A549 (cell line): ENCODE data around the gene UCP2. TPM values are rescaled to one million over a fixed set of nuclear protein-coding genes. Genes with fewer than 3 reads are reported as not detected.

Experiments used
- ATAC-seq, 2 experiments: fragments of 200-7000 bp in 1 of 2; fragments of >200 bp in 1 of 2; cut with Nextera tagmentation in 1 of 2; cut with Tn5 transposase in 1 of 2; 3 replicates each; pipeline versions ENCODE4 v1.8.0 to v1.9.1; 2018 to 2020; ENCODE audit warnings: mild to moderate bottlenecking in 1 of 2, moderate library complexity in 1 of 2
- CTCF ChIA-PET: fragments of 300-600 bp; sonication (Branson Sonifier 250); formaldehyde crosslinking; extraction: SDS; loops from one replicate; lab custom pipeline; 2021; ENCODE audit warnings: antibody characterized with exemption, inconsistent platforms; lab: Yijun Ruan, JAX
- POLR2A ChIA-PET: fragments of 350-600 bp; formaldehyde crosslinking; extraction: SDS; loops from one replicate; lab custom pipeline; 2021; ENCODE audit warnings: antibody characterized with exemption, inconsistent platforms; lab: Yijun Ruan, JAX
- DNase-seq, 2 experiments: peaks; one replicate each; pipeline versions ENCODE4 v3.0.0 to v3.0.0-alpha.2; 2011 to 2016; ENCODE audit warnings: low read depth in 1 of 2, low spot score in 1 of 2
- FAIRE-seq: peaks from 2 replicates; lab custom pipeline; 2011; peaks lifted over from hg19 to GRCh38; lab: Jason Lieb, UNC
- H3K27ac ChIP-seq, 2 experiments: fragments of >200 bp; sonication (Bioruptor Twin); formaldehyde crosslinking; 3 replicates each; pipeline ENCODE4 v1.5.1; 2016 to 2017
- H3K4me1 ChIP-seq: fragments of >200 bp; sonication (Bioruptor Twin); formaldehyde crosslinking; 3 replicates; pipeline ENCODE4 v1.6.1; 2016
- H3K4me2 ChIP-seq: fragments of >200 bp; sonication (Bioruptor Twin); formaldehyde crosslinking; 3 replicates; pipeline ENCODE4 v1.6.1; 2016
- H3K4me3 ChIP-seq: fragments of >200 bp; sonication (Bioruptor Twin); formaldehyde crosslinking; 3 replicates; pipeline ENCODE4 v1.5.1; 2016
- H3K9me3 ChIP-seq: fragments of >200 bp; sonication (Bioruptor Twin); formaldehyde crosslinking; 3 replicates; pipeline ENCODE4 v1.6.1; 2016
- CBX2 ChIP-seq: fragments of 200-600 bp; sonication (generic); IDR thresholded peaks from 2 replicates; pipeline ENCODE4 v1.6.1; 2016; ENCODE audit warnings: low read depth, mild to moderate bottlenecking, borderline replicate concordance
- CEBPB ChIP-seq, 2 experiments: fragments of >200 bp in 1 of 2; sonication (Bioruptor Twin) in 1 of 2; formaldehyde crosslinking in 1 of 2; IDR thresholded peaks; 2 replicates each; pipeline ENCODE4 v1.6.1; 2012 to 2016
- CHD2 ChIP-seq: fragments of 150-350 bp; IDR thresholded peaks from 2 replicates; pipeline ENCODE4 v1.6.1; 2014; ENCODE audit warnings: low read length; ENCODE audit not compliant: partially characterized antibody
- EHF ChIP-seq: fragments of 250-450 bp; sonication (Bioruptor Pico); IDR thresholded peaks from 2 replicates; pipeline ENCODE4 v1.5.0; 2020; ENCODE audit warnings: mild to moderate bottlenecking
- ELK1 ChIP-seq: fragments of 150-350 bp; IDR thresholded peaks from 2 replicates; pipeline ENCODE4 v1.6.1; 2014; ENCODE audit warnings: low read depth, mild to moderate bottlenecking, low read length
- FOSB ChIP-seq: fragments of 250-450 bp; sonication (Bioruptor Pico); IDR thresholded peaks from 2 replicates; pipeline ENCODE4 v1.5.0; 2020; ENCODE audit warnings: mild to moderate bottlenecking, moderate library complexity
- FOXS1 ChIP-seq: fragments of 250-450 bp; sonication (Bioruptor Pico); IDR thresholded peaks from 2 replicates; pipeline ENCODE4 v1.5.0; 2020; ENCODE audit warnings: mild to moderate bottlenecking, moderate library complexity
- HDAC2 ChIP-seq: fragments of 200-600 bp; sonication (generic); IDR thresholded peaks from 2 replicates; pipeline ENCODE4 v1.6.1; 2016
- HES2 ChIP-seq: fragments of >200 bp; sonication (Bioruptor Twin); formaldehyde crosslinking; IDR thresholded peaks from 2 replicates; pipeline ENCODE4 v1.6.1; 2016
- HMGXB4 ChIP-seq: fragments of 250-450 bp; sonication (Bioruptor Pico); IDR thresholded peaks from 2 replicates; pipeline ENCODE4 v1.5.0; 2021; ENCODE audit warnings: mild to moderate bottlenecking, moderate library complexity, borderline replicate concordance
- HOXB13 ChIP-seq: fragments of 250-450 bp; sonication (Bioruptor Pico); IDR thresholded peaks from 2 replicates; pipeline ENCODE4 v1.5.0; 2020; ENCODE audit warnings: low read depth, mild to moderate bottlenecking, moderate library complexity
- HOXB5 ChIP-seq: fragments of 250-450 bp; sonication (Bioruptor Pico); IDR thresholded peaks from 2 replicates; pipeline ENCODE4 v1.5.0; 2020; ENCODE audit warnings: mild to moderate bottlenecking, moderate library complexity
- KDM5A ChIP-seq: fragments of 200-600 bp; sonication (generic); IDR thresholded peaks from 2 replicates; pipeline ENCODE4 v1.6.1; 2016; ENCODE audit warnings: antibody characterized with exemption, mild to moderate bottlenecking
- MAX ChIP-seq: IDR thresholded peaks from 2 replicates; pipeline ENCODE4 v1.6.1; 2012
- MYC ChIP-seq: IDR thresholded peaks from 2 replicates; pipeline ENCODE4 v1.6.1; 2012; ENCODE audit warnings: mild to moderate bottlenecking, inconsistent platforms, low read length, improper control_type of control experiment, borderline replicate concordance
- PBX3 ChIP-seq: IDR thresholded peaks from 2 replicates; pipeline ENCODE4 v1.6.1; 2012
- PHF8 ChIP-seq: fragments of 200-600 bp; sonication (generic); IDR thresholded peaks from 2 replicates; pipeline ENCODE4 v1.6.1; 2016; ENCODE audit warnings: low read depth, mild to moderate bottlenecking, antibody characterized with exemption, moderate library complexity, borderline replicate concordance
- RCOR1 ChIP-seq: fragments of 150-350 bp; IDR thresholded peaks from 2 replicates; pipeline ENCODE4 v1.6.1; 2014; ENCODE audit warnings: antibody characterized with exemption, low read length, low read depth
- REST ChIP-seq: fragments of 200-600 bp; sonication (generic); IDR thresholded peaks from 2 replicates; pipeline ENCODE4 v1.6.1; 2016; ENCODE audit warnings: antibody characterized with exemption, mild to moderate bottlenecking, moderate library complexity
- RNF2 ChIP-seq: fragments of 200-600 bp; sonication (generic); IDR thresholded peaks from 2 replicates; pipeline ENCODE4 v1.6.1; 2016; ENCODE audit warnings: low read depth, mild to moderate bottlenecking, antibody characterized with exemption, moderate library complexity, borderline replicate concordance
- SMC3 ChIP-seq: fragments of >200 bp; sonication (Bioruptor Twin); formaldehyde crosslinking; IDR thresholded peaks from 3 replicates; pipeline ENCODE4 v1.6.1; 2018; ENCODE audit warnings: inconsistent platforms
- TP53 ChIP-seq: fragments of 250-450 bp; sonication (Bioruptor Pico); IDR thresholded peaks from 2 replicates; pipeline ENCODE4 v1.5.0; 2021; ENCODE audit warnings: mild to moderate bottlenecking, moderate library complexity
- USF2 ChIP-seq: fragments of 450-650 bp; IDR thresholded peaks from 2 replicates; pipeline ENCODE4 v1.6.1; 2014; ENCODE audit warnings: antibody characterized with exemption
- ZNF302 ChIP-seq: fragments of 250-450 bp; sonication (Bioruptor Pico); IDR thresholded peaks from 2 replicates; pipeline ENCODE4 v1.9.0; 2021; ENCODE audit warnings: inconsistent platforms, mild to moderate bottlenecking, moderate library complexity
- WGBS: methylation state at CpG from one replicate; pipeline ENCODE4 v1.1.6; 2017; ENCODE audit errors: missing lambda C conversion rate; 5-methylcytosine and 5-hydroxymethylcytosine counted together
- polyA plus RNA-seq, 4 experiments: library from polyadenylated mRNA; depleted of rRNA in 3 of 4; stranded (reverse); fragments of >200 nt; fragmentation: RNase III in 1 of 4; extraction: RNeasy Plus Mini Kit Qiagen cat#74134 plus additional on column Dnase treatment in 1 of 4; gene quantifications; 2 replicates in 3 of 4; 3 replicates in 1 of 4; pipeline ENCODE4 v1.2.3, GENCODE V29; 2011 to 2017

The UCP2 gene
- polyA plus RNA-seq, 2 of the 4 experiments (the other 2 are of a cell fraction): 51.6 to 131 TPM

- ChIA-PET POLR2A (no interaction called here), CTCF (interaction anchor here (0.6 to 1.5 kb wide), 2 partner anchors 18 to 207 kb away, joined by 3 read pairs; no protein-coding TSS in a partner anchor)
- Histone ChIP-seq H3K4me1 (peaks cover 31% of the 10 kb centered on the region), H3K4me3 (peak overlapping the region; percentile 62), H3K27ac (peak overlapping the region; percentile 88 to 92), H3K9me3 (no peaks in the 10 kb centered on the region), H3K4me2 (peak overlapping the region; percentile 93)
- ATAC-seq (no peak), FAIRE-seq (no peak), DNase-seq (no peak)
- 76% methylated on average over 18 of the region's 18 CpGs for WGBS
- TF ChIP-seq MYC (no peak), EHF (CRISPR knock-in tag) (peak; percentile 23; the same call in 1 of the 2 replicates), FOXS1 (CRISPR knock-in tag) (no peak; the same call in none of the 2 replicates), PBX3 (no peak), SMC3 (no peak), RNF2 (peak; percentile 45; the same call in 1 of the 2 replicates), CBX2 (no peak), TP53 (CRISPR knock-in tag) (no peak), HOXB5 (CRISPR knock-in tag) (no peak), KDM5A (no peak)
- TF ChIP-seq, all 56 proteins: peak for 2
Observed at GRCh38 chr11:73983741-73984538, 1.3 kb upstream of the UCP2 start.

GRCh38 chr11:73982990-73983740 lies 522 bp upstream of the UCP2 start:
- FAIRE-seq (no peak), DNase-seq (peak; percentile 98 to 99), ATAC-seq (peak; percentile 93 to 94)
- H3K4me1 ChIP-seq: peaks cover 31% of the 10 kb centered on the region
- CTCF ChIA-PET: interaction anchor here (1.0 to 1.5 kb wide), 5 partner anchors 17 to 188 kb away, joined by 3 to 7 read pairs (median 5); partner anchors contain the start of genes C2CD3 and PPME1
- H3K4me2 ChIP-seq: peak overlapping the region; percentile 93
- WGBS: 3% methylated on average over 31 of the region's 56 CpGs
- no peaks in the 10 kb centered on the region for H3K9me3 ChIP-seq
- POLR2A ChIA-PET: interaction anchor here (0.8 to 1.9 kb wide), 16 partner anchors 10 to 510 kb away, joined by 3 to 10 read pairs (median 4); partner anchors contain the start of genes C2CD3, LIPT2, PGM2L1 and PPME1
- peak overlapping the region; percentile 62 for H3K4me3 ChIP-seq
- peak overlapping the region; percentile 88 to 92 for H3K27ac ChIP-seq
- peak; percentile 79; the same call in 1 of the 2 replicates for TF ChIP-seq ZNF302
- peak; percentile 24 for TF ChIP-seq CHD2
- TF ChIP-seq HES2: no peak
- TF ChIP-seq REST: no peak
- TF ChIP-seq MAX: peak; percentile 97
- no peak for TF ChIP-seq HDAC2
- TF ChIP-seq PHF8: peak; percentile 88
- no peak for TF ChIP-seq RCOR1
- no peak for TF ChIP-seq HMGXB4 (CRISPR knock-in tag)
- no peak for TF ChIP-seq CEBPB (IDR thresholded peaks at IDR 0.05)
- TF ChIP-seq FOSB (CRISPR knock-in tag): no peak
- peak; percentile 85 for TF ChIP-seq USF2
- peak; percentile 94 for TF ChIP-seq HOXB13 (CRISPR knock-in tag)
- TF ChIP-seq ELK1: no peak
- TF ChIP-seq TP53 (CRISPR knock-in tag): no peak; the same call in 1 of the 2 replicates
